ENCODE measurements around the gene DYRK2.

Gene DYRK2

DNA sequence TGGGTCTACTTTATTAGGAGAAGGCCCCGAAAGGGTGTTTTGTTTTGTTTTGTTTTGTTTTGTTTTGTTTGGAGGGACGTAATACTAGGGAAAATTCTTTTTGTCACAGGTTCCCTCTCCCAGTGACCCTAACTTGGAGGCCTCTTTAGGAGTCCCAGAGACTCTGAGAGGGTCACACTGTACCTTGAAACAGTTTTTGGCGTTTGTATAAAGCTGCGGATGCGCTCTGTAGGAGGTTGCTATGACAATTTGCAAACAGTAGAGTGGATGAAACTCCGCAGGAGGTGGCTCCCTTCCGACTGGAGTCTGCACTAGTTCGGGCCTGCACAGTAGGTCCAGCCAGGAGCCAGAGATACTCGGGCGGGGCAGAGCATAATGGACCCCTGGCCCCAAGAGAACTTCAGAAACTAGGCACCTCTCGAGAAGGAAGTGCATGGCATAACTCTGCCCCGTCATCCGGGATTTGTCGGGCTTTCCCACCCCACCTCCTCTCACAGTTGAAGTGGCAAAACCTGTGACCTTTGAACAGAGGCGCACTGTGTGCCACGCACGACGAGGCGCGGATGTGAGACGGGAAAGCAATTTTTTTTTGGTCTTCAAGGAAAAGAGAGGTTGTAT lies 1.3 kb upstream of the DYRK2 start:
- DNase-seq, result peak; percentile 35

GRCh38 chr12:67647799-67648520 lies 585 bp upstream of the DYRK2 start:
- DNase-seq, result peak; percentile 65

DNA sequence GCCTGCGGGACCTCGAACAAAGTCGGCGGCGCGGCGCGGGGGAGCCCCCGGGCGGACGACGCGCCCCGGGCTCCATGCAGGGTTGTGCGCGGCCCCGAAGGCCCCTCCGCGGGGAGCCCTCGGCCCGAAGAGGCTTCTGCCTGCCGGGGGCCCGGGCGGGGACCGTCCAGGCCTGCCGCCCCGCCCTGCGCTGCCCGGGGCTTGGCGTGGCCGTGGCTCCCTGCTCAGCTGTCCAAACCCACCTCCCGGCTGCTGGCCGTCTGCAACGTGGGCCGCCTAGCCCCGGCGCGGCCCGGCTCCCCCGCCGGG lies 670 bp downstream of the DYRK2 start:
- DNase-seq, result peak; percentile 27

- DNase-seq, result peak; percentile 46
Observed at GRCh38 chr12:67649570-67650387, 1.2 kb downstream of the DYRK2 start.

DNA sequence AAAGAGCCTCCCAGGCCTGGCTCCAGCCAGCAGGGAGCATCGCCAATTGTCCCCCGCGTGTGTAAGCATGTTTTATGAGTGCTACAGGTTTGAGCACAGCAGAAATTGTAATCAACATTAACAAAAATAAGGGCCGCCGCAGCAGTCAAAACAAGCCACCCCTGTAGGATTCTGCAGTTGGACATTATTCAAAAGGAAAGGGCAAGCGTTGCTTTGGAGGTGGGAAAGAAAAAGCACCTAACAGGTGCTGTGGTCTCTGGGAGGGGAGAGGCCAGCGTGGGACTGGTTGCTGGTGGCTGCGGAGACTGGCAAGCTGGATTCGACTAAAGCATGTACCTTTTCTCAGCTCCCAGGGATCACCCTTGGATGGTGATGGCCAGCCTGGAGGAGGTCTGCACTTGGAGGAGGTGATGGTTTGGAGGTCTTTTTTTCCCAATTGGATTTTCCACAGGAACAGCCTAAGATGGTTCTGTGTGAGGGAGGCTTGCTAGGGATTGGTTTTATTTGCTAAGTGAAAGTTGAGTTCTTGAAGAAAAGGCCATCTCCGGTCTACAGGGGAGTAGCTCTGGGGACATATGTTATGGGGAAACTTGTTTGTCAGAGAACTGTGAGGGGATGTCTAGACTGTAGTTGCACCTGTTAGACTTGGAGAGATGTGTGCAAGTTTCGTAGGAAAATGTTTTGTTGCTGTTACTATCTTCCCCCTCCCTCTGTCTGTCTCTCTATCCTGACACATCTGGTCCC lies 2.0 kb downstream of the DYRK2 start:
- no peak for DNase-seq

GRCh38 chr12:67651132-67651695 lies 2.7 kb downstream of the DYRK2 start:
- peak; percentile 37 for DNase-seq

DNA sequence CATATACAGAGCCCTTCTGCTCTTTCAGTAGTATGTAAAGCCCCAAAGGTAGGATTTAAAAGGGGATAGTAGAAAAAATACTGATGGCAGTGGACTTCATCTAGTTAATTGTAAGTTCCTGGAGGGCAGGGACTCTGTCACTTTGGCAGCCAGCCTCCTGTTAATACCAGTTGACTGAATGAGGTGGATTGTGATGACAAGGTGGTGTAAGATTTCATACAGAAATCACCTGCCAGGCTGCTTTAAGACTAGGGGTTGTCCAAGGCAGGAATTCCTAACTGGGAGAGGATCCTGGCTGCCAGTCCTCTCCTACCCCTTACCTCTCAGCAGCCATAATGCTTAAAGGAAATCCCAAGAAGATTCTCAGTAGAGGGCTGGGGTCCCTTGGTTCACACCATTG lies 7.3 kb downstream of the DYRK2 start:
- DNase-seq, result no peak

- no peak for DNase-seq
Observed at GRCh38 chr12:67656251-67656650, 7.7 kb downstream of the DYRK2 start.

DNA sequence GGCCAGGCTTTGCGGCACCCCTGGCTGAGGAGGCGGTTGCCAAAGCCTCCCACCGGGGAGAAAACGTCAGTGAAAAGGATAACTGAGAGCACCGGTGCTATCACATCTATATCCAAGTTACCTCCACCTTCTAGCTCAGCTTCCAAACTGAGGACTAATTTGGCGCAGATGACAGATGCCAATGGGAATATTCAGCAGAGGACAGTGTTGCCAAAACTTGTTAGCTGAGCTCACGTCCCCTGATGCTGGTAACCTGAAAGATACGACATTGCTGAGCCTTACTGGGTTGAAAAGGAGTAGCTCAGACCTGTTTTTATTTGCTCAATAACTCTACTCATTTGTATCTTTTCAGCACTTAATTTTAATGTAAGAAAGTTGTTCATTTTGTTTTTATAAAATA lies 9.9 kb downstream of the DYRK2 start:
- no peak for DNase-seq

DNA sequence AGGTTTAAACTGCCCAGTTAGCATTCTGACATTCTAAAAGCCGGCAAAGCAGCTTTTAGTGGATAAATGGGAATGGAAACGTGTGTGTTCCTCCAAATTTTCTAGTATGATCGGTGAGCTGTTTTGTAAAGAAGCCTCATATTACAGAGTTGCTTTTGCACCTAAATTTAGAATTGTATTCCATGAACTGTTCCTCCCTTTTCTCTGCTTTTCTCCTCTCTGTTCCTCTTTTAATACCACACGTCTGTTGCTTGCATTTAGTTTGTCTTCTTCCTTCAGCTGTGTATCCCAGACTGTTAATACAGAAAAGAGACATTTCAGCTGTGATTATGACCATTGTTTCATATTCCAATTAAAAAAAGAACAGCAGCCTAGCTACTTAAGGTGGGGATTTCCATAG lies 10.7 kb downstream of the DYRK2 start:
- no peak for DNase-seq

- no peak for DNase-seq
Observed at GRCh38 chr12:67661311-67662021, 12.9 kb downstream of the DYRK2 start.

- no peak for DNase-seq
Observed at GRCh38 chr12:67662910-67663538, 14.5 kb downstream of the DYRK2 start.

GRCh38 chr12:67664171-67664570 lies 15.6 kb downstream of the DYRK2 start:
- DNase-seq, result no peak

GRCh38 chr12:67665679-67666078 lies 17.1 kb downstream of the DYRK2 start:
- no peak for DNase-seq

GRCh38 chr12:67666605-67667004 lies 18.1 kb downstream of the DYRK2 start:
- DNase-seq, result no peak

DNA sequence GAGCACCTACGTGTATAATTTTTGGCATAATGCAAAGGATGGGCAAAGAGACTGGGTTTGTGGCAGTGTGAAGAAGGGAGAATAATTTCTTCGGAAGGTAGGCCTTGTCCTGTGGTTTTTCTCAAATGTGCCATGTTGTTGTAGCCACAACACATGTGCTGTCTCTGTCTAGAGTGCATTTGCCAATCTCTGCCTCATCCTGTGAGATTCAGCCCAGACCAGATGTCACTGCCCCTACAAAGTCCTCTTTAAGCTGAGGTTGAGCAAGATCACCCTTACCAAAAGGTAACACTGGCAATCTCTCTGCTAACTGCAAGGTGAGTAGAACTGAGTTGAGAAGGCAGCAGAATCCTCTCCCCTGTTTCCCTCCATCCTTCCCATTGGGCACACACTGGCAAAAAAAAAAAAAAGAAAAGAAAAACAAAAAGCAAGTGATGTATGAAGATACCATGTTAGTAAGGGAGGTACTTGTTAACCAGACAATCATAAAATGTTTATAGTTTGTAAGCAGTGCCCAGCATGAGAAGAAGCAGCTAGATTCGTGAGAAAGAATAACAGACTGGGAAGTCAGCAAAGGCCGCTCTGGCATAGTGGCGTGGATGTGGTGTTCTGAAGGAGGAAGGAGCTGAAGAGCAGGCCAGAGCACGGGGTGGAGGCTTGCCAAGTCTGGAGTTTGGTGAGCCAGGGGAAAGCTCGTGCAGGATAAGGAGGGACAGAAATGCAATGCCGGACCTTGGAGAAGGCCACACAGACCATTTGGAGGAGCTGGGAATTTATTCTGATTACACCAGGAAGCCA lies 18.9 kb downstream of the DYRK2 start:
- DNase-seq, result peak; percentile 26

DNA sequence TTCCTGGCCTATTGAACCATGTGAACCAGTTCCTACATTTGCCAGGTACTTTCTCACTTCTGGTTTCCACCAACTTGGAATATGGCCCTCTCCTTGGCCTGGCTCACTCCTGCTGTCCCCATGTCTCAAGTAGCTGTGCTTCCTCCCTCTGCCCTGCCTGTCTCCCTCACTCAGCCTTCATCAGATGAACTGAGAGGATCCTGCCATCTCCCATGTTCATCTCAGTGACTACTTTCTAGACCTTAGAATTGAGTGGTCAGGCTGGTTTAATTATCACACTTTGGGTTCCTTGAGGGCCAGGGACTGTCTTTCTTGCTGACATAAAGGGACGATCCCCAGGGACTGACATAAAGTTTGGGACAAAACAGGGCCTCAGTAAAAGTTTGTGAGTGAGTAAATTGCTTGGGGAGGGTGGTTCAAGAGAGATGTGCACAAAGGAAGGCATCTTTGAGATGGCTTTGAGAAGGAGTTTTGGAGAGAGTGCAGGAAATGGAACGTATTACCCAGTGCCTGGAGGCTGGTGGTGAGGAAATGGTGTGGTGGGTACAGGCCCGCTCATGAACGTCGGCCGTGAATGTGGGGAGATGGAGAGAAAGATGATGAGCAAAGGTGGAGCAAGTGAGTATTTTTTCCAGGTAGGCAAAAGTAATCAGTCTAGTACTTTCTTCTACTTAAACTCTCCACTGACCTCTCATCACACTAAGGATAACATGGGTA lies 20.8 kb downstream of the DYRK2 start:
- no peak for DNase-seq

GRCh38 chr12:67669934-67670631 lies 21.5 kb downstream of the DYRK2 start:
- no peak for DNase-seq

- DNase-seq, result peak; percentile 32
Observed at GRCh38 chr12:67671419-67671818, 22.9 kb downstream of the DYRK2 start.

- no peak for DNase-seq
Observed at GRCh38 chr12:67671892-67672291, 23.3 kb downstream of the DYRK2 start.

Measured in suppressor macrophage treated with lipopolysaccharide for 4 hours (primary cell).